H9 (cell line): ENCODE results near the gene CCDC91. TPM values are rescaled to one million over a fixed set of nuclear protein-coding genes. Genes with fewer than 3 reads are reported as not detected.

Source experiments
- DNase-seq: peaks from one replicate; pipeline ENCODE4 v3.0.0-alpha.2; 2017
- H2AFZ ChIP-seq: one replicate; pipeline ENCODE4 v1.6.1; 2013; ENCODE audit warnings: mild to moderate bottlenecking, low read length, control low read depth, moderate library complexity
- H2AK5ac ChIP-seq: 2 replicates; pipeline ENCODE4 v1.6.1; 2013; ENCODE audit warnings: low read length, control low read depth, mixed read lengths; ENCODE audit not compliant: insufficient read length
- H2BK120ac ChIP-seq: one replicate; pipeline ENCODE4 v1.6.1; 2013; ENCODE audit warnings: low read depth, mild to moderate bottlenecking, low read length, control low read depth, inconsistent platforms; ENCODE audit not compliant: poor library complexity, severe bottlenecking
- H2BK12ac ChIP-seq: 2 replicates; pipeline ENCODE4 v1.6.1; 2013; ENCODE audit warnings: low read length, control low read depth, mixed read lengths, low read depth; ENCODE audit not compliant: insufficient read length
- H2BK15ac ChIP-seq: 2 replicates; pipeline ENCODE4 v1.6.1; 2013; ENCODE audit warnings: low read depth, low read length, control low read depth
- H2BK20ac ChIP-seq: one replicate; pipeline ENCODE4 v1.6.1; 2013; ENCODE audit warnings: low read depth, mild to moderate bottlenecking, low read length, control low read depth, inconsistent platforms; ENCODE audit not compliant: poor library complexity, severe bottlenecking
- H2BK5ac ChIP-seq: 2 replicates; pipeline ENCODE4 v1.6.1; 2013; ENCODE audit warnings: low read length, control low read depth, mixed read lengths; ENCODE audit not compliant: insufficient read length
- H3K14ac ChIP-seq: 2 replicates; pipeline ENCODE4 v1.6.1; 2013; ENCODE audit warnings: low read length, control low read depth; ENCODE audit not compliant: insufficient read depth
- H3K18ac ChIP-seq: 2 replicates; pipeline ENCODE4 v1.6.1; 2013; ENCODE audit warnings: low read depth, mild to moderate bottlenecking, mixed read lengths, low read length, control low read depth; ENCODE audit not compliant: insufficient read length
- H3K23ac ChIP-seq: 2 replicates; pipeline ENCODE4 v1.6.1; 2013; ENCODE audit warnings: low read length, control low read depth, mixed read lengths, low read depth; ENCODE audit not compliant: insufficient read length
- H3K23me2 ChIP-seq: 2 replicates; pipeline ENCODE4 v1.6.1; 2013; ENCODE audit warnings: low read depth, mild to moderate bottlenecking, mixed read lengths, low read length, control low read depth; ENCODE audit not compliant: insufficient read length, poor library complexity, severe bottlenecking
- H3K27ac ChIP-seq: 2 replicates; pipeline ENCODE4 v1.5.1; 2013; ENCODE audit warnings: low read length, control low read depth, mixed read lengths, low read depth; ENCODE audit not compliant: insufficient read length
- H3K27me3 ChIP-seq: 2 replicates; pipeline ENCODE4 v1.6.1; 2013; ENCODE audit warnings: low read length, control low read depth, inconsistent platforms; ENCODE audit not compliant: insufficient read depth
- H3K4ac ChIP-seq: 2 replicates; pipeline ENCODE4 v1.6.1; 2013; ENCODE audit warnings: low read depth, mild to moderate bottlenecking, control low read depth, inconsistent platforms, low read length, moderate library complexity
- H3K4me1 ChIP-seq: 2 replicates; pipeline ENCODE4 v1.6.1; 2013; ENCODE audit warnings: low read length, control low read depth, inconsistent platforms; ENCODE audit not compliant: insufficient read depth
- H3K4me2 ChIP-seq: 2 replicates; pipeline ENCODE4 v1.6.1; 2013; ENCODE audit warnings: low read length, control low read depth, mixed read lengths; ENCODE audit not compliant: insufficient read length, insufficient read depth
- H3K56ac ChIP-seq: 2 replicates; pipeline ENCODE4 v1.6.1; 2013; ENCODE audit warnings: low read depth, mild to moderate bottlenecking, mixed read lengths, low read length, control low read depth; ENCODE audit not compliant: insufficient read length
- H3K79me1 ChIP-seq: 2 replicates; pipeline ENCODE4 v1.6.1; 2013; ENCODE audit warnings: low read depth, mild to moderate bottlenecking, moderate library complexity, low read length, control low read depth, inconsistent platforms; ENCODE audit not compliant: insufficient read depth, poor library complexity, severe bottlenecking
- H3K79me2 ChIP-seq: 2 replicates; pipeline ENCODE4 v1.6.1; 2013; ENCODE audit warnings: low read length, control low read depth, inconsistent platforms; ENCODE audit not compliant: insufficient read depth
- H3K9ac ChIP-seq: 2 replicates; pipeline ENCODE4 v1.6.1; 2013; ENCODE audit warnings: low read length, control low read depth, mixed read lengths; ENCODE audit not compliant: insufficient read length; ENCODE audit errors: extremely low read depth
- H3K9me3 ChIP-seq: one replicate; pipeline ENCODE4 v1.6.1; 2013; ENCODE audit warnings: low read depth, low read length, inconsistent platforms; ENCODE audit not compliant: control insufficient read depth
- H3T11ph ChIP-seq: one replicate; pipeline ENCODE4 v1.6.1; 2013; ENCODE audit warnings: mild to moderate bottlenecking, low read length, control low read depth, inconsistent platforms
- H4K20me1 ChIP-seq: one replicate; pipeline ENCODE4 v1.6.1; 2013; ENCODE audit not compliant: control insufficient read depth, insufficient read length, insufficient read depth
- H4K5ac ChIP-seq: 2 replicates; pipeline ENCODE4 v1.6.1; 2013; ENCODE audit warnings: low read depth, mild to moderate bottlenecking, mixed read lengths, low read length, control low read depth; ENCODE audit not compliant: insufficient read length
- H4K8ac ChIP-seq: replicated peaks from 2 replicates; pipeline ENCODE4 v1.6.1; 2013; ENCODE audit warnings: low read length, control low read depth, mixed read lengths, low read depth; ENCODE audit not compliant: insufficient read length
- H4K91ac ChIP-seq: 2 replicates; pipeline ENCODE4 v1.6.1; 2013; ENCODE audit warnings: low read depth, mild to moderate bottlenecking, moderate library complexity, mixed read lengths, low read length, control low read depth; ENCODE audit not compliant: insufficient read length
- H3K27ac Mint-ChIP-seq, 3 experiments: 2 replicates in 2 of 3; 3 replicates in 1 of 3; pipeline ENCODE4 v1.8.0; 2020 to 2021; ENCODE audit warnings: mixed read lengths in 3 of 3, mild to moderate bottlenecking in 1 of 3, moderate library complexity in 1 of 3
- H3K27me3 Mint-ChIP-seq: 2 replicates; pipeline ENCODE4 v1.8.0; 2021; ENCODE audit warnings: low read depth, mild to moderate bottlenecking, moderate library complexity, mixed read lengths
- H3K36me3 Mint-ChIP-seq, 3 experiments: 2 replicates in 2 of 3; 3 replicates in 1 of 3; pipeline ENCODE4 v1.8.0; 2020 to 2021; ENCODE audit warnings: low read depth in 3 of 3, mixed read lengths in 3 of 3; ENCODE audit not compliant: insufficient read depth in 1 of 3
- H3K4me1 Mint-ChIP-seq, 2 experiments: 2 replicates each; pipeline ENCODE4 v1.8.0; 2020; ENCODE audit warnings: mixed read lengths in 2 of 2
- H3K4me3 Mint-ChIP-seq, 2 experiments: 2 replicates in 1 of 2; 3 replicates in 1 of 2; pipeline ENCODE4 v1.8.0; 2020 to 2021; ENCODE audit warnings: mild to moderate bottlenecking in 2 of 2, mixed read lengths in 2 of 2, moderate library complexity in 1 of 2
- H3K9me3 Mint-ChIP-seq, 2 experiments: 2 replicates in 1 of 2; 3 replicates in 1 of 2; pipeline ENCODE4 v1.8.0; 2020; ENCODE audit warnings: mild to moderate bottlenecking in 2 of 2, mixed read lengths in 2 of 2, moderate library complexity in 1 of 2
- WGBS: extraction: QIAGEN DNeasy Blood & Tissue Kit; methylation state at CpG from one replicate; pipeline ENCODE4 v1.1.7; 2013; ENCODE audit warnings: missing lambda C conversion rate, low lambda C conversion rate, mixed read lengths; ENCODE audit not compliant: insufficient read length; ENCODE audit errors: extremely low coverage; 5-methylcytosine and 5-hydroxymethylcytosine counted together
- total RNA-seq: library from RNA; stranded (reverse); gene quantifications from 2 replicates; pipeline ENCODE4 v1.2.1, GENCODE V29; 2021
- TF ChIP-seq, protein P1 (sequence below): fragments of 200-600 bp; sonication (generic); conservative IDR thresholded peaks from 3 replicates; pipeline ENCODE4 v1.8.0; 2021; ENCODE audit warnings: antibody characterized with exemption, mild to moderate bottlenecking

The CCDC91 gene
- total RNA-seq, 1 experiment from 2014 or later, result 22.7 TPM

DNA sequence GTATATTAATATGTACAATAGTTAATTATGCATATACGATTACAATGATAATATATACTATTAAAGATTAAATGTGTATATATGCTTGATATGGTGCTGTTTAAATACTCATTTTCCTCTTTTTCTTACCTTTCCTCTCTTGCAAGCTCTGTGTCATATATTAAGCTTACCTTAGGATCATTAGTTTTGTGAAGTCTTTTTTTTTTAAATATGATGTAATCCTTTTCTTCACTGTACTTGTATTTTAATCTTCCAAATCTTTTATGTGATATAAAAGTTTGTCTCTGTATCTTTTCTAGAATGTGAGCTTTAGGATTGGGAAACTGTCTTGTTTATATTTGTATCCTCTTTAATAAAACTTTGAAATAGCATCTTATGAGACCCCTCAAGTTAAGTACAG is 88.7 kb downstream of the CCDC91 start:
- no peak overlapping the region for H2BK5ac ChIP-seq
- H4K20me1 ChIP-seq, result no peaks in the 10 kb centered on the region
- H2BK20ac ChIP-seq, result no peak overlapping the region
- H3K4ac ChIP-seq, result no peak overlapping the region
- no peaks in the 10 kb centered on the region for H3K79me1 ChIP-seq
- WGBS, result no CpG with 5 or more reads among the region's 1 CpG
- H3K4me3 Mint-ChIP-seq, result no peak overlapping the region
- no peaks in the 10 kb centered on the region for H3K79me2 ChIP-seq
- H3K23me2 ChIP-seq, result no peaks in the 10 kb centered on the region
- H2BK120ac ChIP-seq, result no peak overlapping the region
- H3K9ac ChIP-seq, result no peak overlapping the region
- H3K27ac ChIP-seq, result no peak overlapping the region
- no peak overlapping the region for H3K27ac Mint-ChIP-seq
- peaks cover 0 to 3% of the 10 kb centered on the region in 2 experiments; a peak in 2 of 4 replicates for H3K4me1 Mint-ChIP-seq
- H3K9me3 Mint-ChIP-seq, result peaks cover under 1 to 14% of the 10 kb centered on the region in 2 experiments; a peak in 4 of 5 replicates
- no peak overlapping the region for H2AFZ ChIP-seq
- no peak overlapping the region for H2AK5ac ChIP-seq
- no peak overlapping the region for H3K56ac ChIP-seq
- no peaks in the 10 kb centered on the region for H3K9me3 ChIP-seq
- no peak for DNase-seq
- H3K18ac ChIP-seq, result no peak overlapping the region
- H4K8ac ChIP-seq, result no peak overlapping the region
- H3T11ph ChIP-seq, result no peak overlapping the region
- TF ChIP-seq, protein P1, sequence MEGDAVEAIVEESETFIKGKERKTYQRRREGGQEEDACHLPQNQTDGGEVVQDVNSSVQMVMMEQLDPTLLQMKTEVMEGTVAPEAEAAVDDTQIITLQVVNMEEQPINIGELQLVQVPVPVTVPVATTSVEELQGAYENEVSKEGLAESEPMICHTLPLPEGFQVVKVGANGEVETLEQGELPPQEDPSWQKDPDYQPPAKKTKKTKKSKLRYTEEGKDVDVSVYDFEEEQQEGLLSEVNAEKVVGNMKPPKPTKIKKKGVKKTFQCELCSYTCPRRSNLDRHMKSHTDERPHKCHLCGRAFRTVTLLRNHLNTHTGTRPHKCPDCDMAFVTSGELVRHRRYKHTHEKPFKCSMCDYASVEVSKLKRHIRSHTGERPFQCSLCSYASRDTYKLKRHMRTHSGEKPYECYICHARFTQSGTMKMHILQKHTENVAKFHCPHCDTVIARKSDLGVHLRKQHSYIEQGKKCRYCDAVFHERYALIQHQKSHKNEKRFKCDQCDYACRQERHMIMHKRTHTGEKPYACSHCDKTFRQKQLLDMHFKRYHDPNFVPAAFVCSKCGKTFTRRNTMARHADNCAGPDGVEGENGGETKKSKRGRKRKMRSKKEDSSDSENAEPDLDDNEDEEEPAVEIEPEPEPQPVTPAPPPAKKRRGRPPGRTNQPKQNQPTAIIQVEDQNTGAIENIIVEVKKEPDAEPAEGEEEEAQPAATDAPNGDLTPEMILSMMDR, result no peak
- no peak overlapping the region for H3K4me2 ChIP-seq
- no peak overlapping the region for H3K14ac ChIP-seq
- no peaks in the 10 kb centered on the region for H3K4me1 ChIP-seq
- H3K27me3 Mint-ChIP-seq, result no peaks in the 10 kb centered on the region
- H3K23ac ChIP-seq, result no peak overlapping the region
- H3K36me3 Mint-ChIP-seq, result peaks cover 9 to 21% (median 19%) of the 10 kb centered on the region in 3 experiments
- no peak overlapping the region for H2BK15ac ChIP-seq
- H4K5ac ChIP-seq, result no peak overlapping the region
- H4K91ac ChIP-seq, result no peak overlapping the region
- no peaks in the 10 kb centered on the region for H3K27me3 ChIP-seq
- no peak overlapping the region for H2BK12ac ChIP-seq
